GM12872 (cell line): ENCODE data around the gene ITPRID2.

ENCODE experiments used
- CTCF ChIP-seq: IDR thresholded peaks from 3 replicates; pipeline ENCODE4 v1.5.1; 2011; ENCODE audit warnings: low read depth, mild to moderate bottlenecking, low read length, moderate library complexity; ENCODE audit not compliant: insufficient read depth

Gene ITPRID2

DNA sequence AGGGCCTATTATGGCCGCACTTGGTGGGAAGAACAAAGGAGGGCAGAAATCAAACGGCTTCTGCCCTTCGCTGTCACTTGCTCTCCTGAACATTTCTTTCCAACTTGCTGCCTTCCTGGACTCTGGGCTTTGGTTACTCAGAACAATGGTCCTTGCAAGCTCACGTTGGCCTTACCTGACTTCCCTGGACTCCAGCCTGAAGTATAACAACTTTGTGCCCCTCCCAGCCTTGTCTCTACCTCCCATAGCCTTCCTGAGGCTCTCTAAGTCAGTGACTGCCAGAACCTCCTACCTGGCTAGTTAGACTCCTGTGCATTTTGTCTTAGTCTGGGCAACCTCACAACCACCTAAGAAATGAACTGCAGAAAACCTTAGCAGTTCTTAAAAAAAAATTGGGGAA lies 30.2 kb upstream of the ITPRID2 start:
- no peak for TF ChIP-seq CTCF

DNA sequence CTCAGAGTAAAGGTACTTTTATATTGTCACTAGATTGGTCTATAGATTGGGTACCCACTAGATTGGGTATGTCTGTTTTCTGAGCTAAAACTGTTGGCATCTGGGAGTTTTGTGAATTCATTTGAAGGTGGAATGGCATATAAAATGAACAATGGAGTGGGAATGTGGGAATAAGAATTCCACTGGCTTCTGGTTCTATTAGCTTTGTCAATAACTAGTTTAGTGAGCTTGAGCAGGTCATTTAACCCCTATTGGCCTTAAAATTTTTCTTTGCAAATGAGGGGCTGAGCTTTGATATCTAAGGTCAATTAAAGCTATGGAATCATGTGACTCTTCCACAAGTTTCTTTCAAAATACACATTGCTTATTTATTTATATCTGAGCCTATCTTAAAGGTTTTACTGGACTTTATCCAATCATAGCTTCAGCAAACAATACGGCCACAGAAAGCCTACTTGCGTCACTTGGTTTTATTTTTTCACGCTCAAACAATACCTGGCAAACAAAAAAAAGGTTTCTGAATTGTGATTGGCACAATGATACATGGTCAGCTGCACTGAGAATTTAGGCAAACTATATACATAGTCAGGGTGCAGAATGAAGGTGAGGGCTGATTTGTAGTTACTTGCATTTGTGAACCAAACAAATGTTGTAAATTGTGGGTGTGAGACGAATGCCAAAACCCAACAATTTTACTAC lies 28.8 kb upstream of the ITPRID2 start:
- TF ChIP-seq CTCF: no peak

DNA sequence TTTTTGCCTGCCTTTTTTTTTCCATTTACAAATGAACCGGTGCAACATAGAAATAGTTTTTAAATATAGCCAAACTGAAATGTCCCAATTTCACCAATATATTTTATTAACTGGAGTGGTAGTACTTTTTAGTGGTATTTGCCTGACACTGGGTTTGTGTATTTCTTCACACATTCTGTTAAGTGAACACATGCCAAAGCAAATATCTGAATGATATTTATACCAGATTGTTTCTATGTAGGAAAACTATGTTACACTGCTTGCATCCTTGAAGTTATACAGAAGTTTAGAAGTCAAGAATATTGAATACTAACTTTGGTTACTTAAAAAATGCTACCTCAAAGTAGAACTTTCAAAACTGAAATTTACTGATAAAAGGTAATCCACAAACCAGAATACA lies 19.4 kb upstream of the ITPRID2 start:
- no peak for TF ChIP-seq CTCF

- TF ChIP-seq CTCF: no peak
Measured at GRCh38 chr2:181876614-181877063, 14.9 kb upstream of the ITPRID2 start.

DNA sequence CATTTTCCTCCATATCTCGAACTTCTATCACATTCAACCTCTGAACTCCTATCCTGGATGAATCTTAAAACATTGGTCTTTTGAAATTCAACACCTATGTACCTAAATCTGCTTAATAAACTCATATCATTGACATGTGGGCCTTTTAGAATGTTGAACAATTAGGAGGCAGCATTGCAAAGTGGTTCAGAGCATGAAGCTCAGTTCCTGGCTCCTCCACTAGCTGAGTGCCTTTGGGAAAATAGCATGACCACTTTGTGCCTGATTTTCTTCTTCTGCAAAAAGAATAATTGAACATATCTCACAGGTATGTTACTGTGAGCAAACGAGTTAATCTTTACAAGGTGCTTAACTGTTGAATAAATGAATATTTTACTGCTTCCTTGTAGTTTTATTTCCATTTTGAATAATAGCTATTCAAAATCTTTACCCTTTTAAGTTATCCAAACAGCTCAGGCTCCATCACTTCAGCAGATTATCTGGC lies 14.3 kb upstream of the ITPRID2 start:
- TF ChIP-seq CTCF: no peak

- no peak for TF ChIP-seq CTCF
Measured at GRCh38 chr2:181878448-181878847, 13.1 kb upstream of the ITPRID2 start.

DNA sequence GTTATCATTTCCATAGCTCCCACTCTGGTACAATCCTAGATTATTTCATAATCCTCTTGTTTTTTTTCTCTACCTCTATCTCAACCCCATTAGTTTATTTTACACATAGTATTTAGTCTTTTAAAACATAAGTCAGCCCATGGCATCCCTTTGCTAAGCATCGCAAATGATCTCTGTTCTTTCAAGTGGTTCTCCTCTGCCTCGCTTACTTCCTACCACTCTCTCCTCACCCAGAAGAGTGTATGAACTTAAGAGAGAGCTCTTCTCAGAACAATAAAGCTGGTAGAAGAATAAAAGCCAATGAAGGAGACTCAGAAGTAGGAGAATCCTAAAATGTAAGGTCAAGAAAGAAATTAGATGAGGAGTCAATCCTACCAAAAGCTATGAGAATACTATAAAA lies 12.2 kb upstream of the ITPRID2 start:
- no peak for TF ChIP-seq CTCF
